ENCODE measurements around the gene OR2M3.
"Not testable (repeated sequence)": the region's sequence is repeated elsewhere in the genome, so short reads cannot be mapped to it uniquely, and the experiment has no call there.

Gene OR2M3

GRCh38 chr1:248196965-248197364 is at the start of gene OR2M3:
OR2M3 (plus strand) TSS chr1:248197265; CDS start chr1:248203068, 5,803 bp downstream.
- DNase-seq (ENCODE audit: low spot score) = no peak

DNA sequence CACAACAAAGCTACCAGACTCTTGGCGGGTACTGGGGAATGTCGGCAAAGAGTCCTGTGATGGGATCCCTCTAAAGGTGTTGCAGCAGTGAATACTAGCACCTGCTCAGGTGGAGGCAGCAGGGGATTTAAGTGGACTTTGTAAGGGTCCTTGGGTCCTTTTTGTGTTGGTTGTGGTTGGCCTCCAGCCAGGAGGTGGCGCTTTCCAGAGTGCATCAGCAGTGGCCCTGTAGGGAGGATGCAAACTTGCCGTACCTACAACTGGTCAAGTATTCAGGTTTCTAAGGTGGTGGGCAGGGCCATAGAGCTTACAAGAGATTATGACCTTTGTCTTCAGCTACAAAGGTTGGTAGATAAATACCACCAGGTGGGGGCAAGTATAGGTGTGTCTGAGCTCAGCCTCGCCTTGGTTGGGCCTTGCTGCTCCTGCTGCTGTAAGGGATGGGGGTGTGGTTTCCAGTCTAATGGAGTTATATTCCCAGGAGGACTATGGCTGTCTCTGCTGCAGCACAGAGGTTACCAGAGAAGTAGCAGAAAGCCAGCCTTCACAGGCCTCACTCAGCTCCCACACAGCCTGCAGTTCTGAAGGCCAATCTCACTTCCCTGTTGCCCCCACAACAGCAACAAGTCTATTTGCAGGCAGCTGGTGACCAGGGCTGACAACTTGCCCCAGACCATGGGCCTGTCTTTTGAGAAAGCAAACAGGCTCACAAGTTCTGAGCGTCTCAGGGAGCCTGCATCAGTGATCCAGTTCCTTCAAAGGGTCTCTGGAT is 44.8 kb upstream of the OR2M3 start:
- DNase-seq (ENCODE audit: low spot score) = no peak

- DNase-seq (ENCODE audit: low spot score) = no peak
Observed at GRCh38 chr1:248155927-248156326, 41.1 kb upstream of the OR2M3 start.

GRCh38 chr1:248158758-248159157 is 38.3 kb upstream of the OR2M3 start:
- no peak for DNase-seq (ENCODE audit: low spot score)

- DNase-seq (ENCODE audit: low spot score) = no peak
Observed at GRCh38 chr1:248164031-248164430, 33.0 kb upstream of the OR2M3 start.

DNA sequence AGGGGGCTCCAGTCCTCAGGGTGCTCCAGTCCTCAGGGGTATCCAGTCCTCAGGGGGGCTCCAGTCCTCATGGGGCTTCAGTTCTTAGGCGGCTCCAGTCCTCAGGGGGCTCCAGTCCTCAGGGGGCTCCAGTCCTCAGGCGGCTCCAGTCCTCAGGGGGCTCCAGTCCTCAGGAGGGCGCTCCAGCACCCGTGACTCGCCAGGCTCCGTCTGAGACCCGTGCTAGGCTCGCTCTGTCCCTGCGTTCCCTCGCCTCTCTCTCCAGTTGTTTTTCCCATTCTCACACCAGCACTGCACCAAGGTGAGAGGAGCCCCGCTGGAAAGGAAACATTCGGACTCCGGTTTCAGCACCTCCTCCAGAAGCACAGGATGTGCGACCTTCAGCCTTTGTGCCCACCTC is 31.9 kb upstream of the OR2M3 start:
- DNase-seq (ENCODE audit: low spot score) = no peak

- no peak for DNase-seq (ENCODE audit: low spot score)
Observed at GRCh38 chr1:248174521-248174920, 22.5 kb upstream of the OR2M3 start, which contains the start of gene OR2M2. OR2M2 (plus strand) TSS chr1:248174821; CDS start chr1:248179986, 5,165 bp downstream.

GRCh38 chr1:248183996-248184395 is 13.1 kb upstream of the OR2M3 start:
- no peak for DNase-seq (ENCODE audit: low spot score)

DNA sequence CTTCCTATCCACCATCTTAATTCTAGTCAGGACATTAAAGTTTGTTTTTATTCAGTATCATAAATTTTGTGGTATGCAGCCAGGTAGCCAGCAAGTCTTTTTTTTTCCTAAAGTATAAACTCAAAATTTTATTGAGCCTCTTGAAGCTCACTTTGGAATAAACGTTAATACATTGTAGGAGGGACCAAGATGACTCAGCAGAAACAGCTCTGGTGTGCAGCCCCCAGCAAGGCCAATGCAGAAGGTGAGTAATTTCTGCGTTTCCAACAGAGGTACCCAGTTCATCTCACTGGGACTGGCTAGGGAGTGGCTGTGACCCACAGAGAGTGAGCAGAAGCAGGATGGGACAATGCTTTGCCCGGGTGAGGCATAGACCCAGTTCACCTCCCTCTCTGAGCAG is 9.7 kb upstream of the OR2M3 start:
- no peak for DNase-seq (ENCODE audit: low spot score)

DNA sequence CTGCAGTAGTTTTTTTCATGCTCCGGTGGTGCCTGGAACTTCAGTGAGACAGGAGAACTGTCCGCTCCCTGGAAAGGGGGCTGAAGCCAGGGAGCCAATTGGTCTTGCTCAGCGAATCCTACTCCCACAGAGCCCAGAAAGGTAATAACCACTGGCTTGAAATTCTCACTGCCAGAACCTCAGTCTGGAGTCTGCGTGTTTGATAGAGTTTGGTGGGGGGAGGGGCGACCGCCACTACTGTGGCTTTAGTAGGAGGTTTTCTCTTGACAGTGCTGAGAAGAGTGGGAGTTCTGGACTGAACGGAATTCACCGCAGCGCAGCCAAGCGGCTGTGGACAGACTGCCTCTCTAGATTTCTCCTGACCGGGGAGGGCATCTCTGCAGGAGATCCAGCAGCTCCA is 8.0 kb upstream of the OR2M3 start:
- no peak for DNase-seq (ENCODE audit: low spot score)

- DNase-seq (ENCODE audit: low spot score) = no peak
Observed at GRCh38 chr1:248194117-248194516, 2.9 kb upstream of the OR2M3 start.

GRCh38 chr1:248215880-248216279 is 18.8 kb downstream of the OR2M3 start:
- no peak for DNase-seq (ENCODE audit: low spot score)

DNA sequence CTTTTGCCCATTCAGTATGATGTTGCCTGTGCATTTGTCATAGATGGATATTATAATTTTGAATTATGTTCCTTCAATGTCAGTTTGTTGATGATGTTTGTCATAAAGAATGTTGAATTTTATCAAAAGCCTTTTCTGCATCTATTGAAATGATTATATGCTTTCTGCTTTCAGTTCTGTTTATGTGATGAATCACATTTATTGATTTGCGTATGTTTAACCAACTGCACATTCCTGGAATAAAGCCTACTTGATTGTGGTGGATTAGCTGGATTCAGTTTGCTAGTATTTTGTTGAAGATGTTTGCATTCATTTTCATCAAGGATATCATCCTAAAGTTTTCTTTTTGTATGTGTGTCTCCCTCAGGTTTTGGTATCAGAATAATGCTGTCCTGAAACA is 28.5 kb downstream of the OR2M3 start:
- DNase-seq (ENCODE audit: low spot score) = no peak

DNA sequence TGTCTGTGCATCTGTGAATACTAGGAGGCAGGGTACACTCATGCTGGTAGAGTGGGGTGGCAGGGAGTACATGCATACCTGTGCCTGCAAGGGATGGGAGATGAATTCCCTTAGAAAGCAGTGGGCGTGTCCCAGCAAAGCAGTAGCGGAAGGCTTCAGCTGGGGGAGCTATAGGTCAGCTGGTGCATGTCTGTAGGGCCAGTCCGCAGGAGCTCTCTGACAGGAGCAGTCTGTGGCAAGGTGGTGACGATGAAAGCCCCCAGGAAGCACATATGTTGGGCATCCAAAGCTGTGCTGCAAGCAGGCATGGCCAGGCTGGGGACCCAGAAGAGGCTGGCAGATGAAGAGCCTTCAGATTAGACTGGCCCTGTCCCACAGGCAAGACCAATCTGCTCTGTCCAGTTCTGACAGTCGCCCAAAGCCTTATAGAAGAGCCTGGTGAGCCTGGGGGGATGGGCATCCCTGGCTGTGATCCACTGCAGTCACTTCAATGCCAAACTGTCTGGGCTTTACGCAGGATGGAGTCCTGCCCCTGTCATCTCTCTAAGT is 32.4 kb downstream of the OR2M3 start:
- no peak for DNase-seq (ENCODE audit: low spot score)

DNA sequence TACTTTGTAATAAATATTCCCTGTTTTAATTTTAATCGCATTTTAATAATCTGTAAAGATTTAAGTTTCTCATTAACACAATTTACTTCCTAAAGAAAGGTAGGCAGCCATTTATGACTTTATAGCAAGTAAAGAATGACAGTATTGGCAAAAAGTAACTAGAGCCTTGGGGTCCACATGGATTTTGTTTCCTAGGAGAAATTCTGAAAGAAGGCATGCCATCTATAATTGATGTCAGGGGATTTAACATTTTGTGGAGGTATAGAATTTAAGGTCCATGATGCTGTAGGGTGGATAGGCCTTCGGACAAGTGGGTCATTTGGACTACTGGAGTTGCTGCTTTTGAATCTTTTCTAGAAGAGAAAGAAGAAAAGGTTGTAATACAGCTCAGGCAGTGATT is 34.1 kb downstream of the OR2M3 start, which contains the start of gene OR2M4:
TSS of gene OR2M4 (plus strand) at position 301 of the 400 bp plus-strand sequence. CDS start 7,512 bp downstream, outside the sequence.
- no peak for DNase-seq (ENCODE audit: low spot score)

GRCh38 chr1:248239478-248239877 is 42.4 kb downstream of the OR2M3 start:
- DNase-seq (ENCODE audit: low spot score) = no peak

GRCh38 chr1:248243204-248243603 is 46.1 kb downstream of the OR2M3 start:
- DNase-seq (ENCODE audit: low spot score) = peak; percentile 61

- DNase-seq (ENCODE audit: low spot score) = not testable (repeated sequence)
Observed at GRCh38 chr1:248259309-248259708, 62.2 kb downstream of the OR2M3 start.

Measured in LoVo (cell line).